NCI-H82 treated with DMSO at 0.1 percent for 48 hours (cell line): ENCODE results near the gene GPS1.

ENCODE experiments used
- DNase-seq: peaks from one replicate; lab custom pipeline; 2025; ENCODE audit not compliant: unreplicated experiment; lab: John Stamatoyannopoulos, UW

GPS1 gene

DNA sequence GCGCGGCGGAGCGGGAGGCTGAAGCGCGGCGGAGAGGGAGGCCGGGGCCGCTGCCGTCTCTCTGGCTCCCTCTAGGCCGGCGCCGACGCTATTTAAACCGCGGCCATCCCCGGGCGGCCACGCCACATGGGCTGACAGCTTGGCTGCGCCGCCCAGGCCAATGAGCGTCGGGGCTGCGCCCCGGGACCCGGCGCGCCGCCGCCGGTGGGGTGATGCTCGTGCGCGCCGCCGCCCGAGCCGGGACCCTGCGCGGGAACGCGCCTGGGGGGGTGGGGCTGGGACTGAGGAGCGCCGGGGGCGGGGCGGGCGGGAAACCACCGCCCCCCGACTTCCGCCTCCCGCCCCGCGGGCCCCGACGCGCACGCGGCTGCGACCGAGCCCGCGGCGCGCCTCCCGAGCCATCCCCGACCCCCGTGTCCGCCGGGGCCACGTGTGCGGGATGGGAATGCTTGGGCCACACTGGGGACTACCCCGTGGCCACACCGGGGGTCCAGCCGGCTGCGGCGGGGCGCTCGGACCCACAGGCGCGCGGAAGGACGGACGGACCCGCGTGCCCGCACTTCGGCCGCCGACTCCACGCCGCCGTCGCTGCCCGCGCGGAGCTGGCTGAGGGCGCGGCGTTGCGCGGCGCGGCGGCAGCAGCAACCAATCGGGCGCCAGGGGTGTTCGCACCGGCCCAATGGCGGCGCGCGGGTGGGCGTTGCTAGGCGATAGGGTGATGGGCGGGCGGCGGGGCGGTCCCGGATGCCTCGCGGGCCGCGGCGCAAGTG lies 46.7 kb downstream of the GPS1 start, which contains the start of gene FASN:
Gene FASN (minus strand): TSS at position 68 of the 770 bp plus-strand sequence. CDS start 1,791 bp downstream, outside the sequence.
- DNase-seq = peak; percentile 80

DNA sequence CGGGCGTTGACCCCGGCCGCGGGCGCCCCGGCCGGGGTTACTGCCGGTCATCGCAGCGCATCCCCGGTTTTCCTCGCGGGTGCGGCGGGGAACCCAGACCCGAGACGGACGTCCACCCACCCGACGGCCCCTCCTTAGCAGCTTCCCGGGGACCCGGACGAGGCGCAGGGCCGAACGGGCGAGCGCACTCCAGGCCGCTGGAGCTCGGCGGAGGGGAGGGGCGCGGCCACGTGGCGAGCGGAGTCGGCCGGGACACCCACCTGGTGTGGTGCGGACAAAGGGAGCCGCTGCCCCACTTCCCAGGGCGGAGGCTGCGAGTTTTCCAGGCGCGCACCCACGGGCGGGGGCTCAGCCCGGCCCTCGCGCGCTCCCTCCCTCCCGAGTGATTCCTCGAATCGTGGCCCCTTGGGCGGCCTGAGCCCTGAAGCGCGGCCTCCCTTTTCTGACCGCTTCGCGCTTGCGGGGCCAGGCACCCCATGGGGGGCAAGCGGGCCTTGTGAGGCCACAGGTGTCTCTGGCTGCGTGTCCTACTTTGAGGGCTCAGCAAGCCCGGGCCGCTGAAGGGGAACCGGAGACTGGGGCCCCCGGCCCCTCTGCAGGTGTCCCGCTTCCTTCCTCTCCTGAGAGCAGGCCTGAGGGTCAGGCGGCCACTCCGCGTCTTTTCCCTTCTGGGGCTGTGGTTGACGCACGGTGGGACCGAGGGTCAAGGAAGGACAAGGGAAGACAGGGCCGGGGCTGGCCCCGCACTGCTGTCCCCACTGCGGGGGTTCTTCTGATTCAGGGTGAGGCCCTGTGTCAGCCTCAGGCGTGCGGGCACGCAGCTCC lies 47.5 kb downstream of the GPS1 start:
- DNase-seq = no peak

DNA sequence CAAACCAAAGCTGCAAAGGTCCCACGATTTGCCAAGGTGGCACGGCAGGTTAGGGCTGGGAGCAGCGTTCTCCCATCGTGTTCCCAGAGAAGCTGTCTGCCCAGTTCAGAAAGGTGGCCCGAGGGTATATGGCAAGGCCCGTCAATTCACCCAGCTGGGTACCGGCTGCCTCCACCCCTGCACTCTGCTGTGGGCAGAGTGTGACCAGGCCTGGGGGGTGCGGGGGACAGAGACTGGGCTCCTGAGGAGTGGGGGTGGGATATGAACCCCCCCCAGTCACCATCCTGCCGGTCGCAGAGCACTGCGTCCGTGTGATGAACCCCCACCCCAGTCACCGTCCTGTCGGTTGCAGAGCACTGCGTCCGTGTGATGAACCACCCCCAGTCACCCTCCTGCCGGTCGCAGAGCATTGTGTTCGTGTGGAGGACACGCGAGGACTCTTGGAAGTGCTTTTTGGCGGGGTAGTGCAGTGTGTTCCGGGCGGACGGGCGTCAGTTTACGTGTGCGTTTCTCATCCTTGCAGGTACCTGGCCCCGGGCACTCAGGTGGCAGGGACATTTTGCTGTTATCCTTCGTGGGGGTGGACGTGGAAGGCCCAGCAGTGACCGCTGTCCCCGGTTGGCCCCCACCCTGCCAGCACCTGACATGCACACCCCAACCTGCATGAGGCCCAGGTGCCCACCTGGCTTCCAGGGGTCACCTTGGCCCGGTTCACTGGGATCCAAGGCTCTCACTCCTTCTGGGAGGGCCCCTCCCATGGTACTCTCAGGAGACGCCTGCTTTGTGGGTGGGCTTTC lies 49.0 kb downstream of the GPS1 start:
- DNase-seq = no peak

DNA sequence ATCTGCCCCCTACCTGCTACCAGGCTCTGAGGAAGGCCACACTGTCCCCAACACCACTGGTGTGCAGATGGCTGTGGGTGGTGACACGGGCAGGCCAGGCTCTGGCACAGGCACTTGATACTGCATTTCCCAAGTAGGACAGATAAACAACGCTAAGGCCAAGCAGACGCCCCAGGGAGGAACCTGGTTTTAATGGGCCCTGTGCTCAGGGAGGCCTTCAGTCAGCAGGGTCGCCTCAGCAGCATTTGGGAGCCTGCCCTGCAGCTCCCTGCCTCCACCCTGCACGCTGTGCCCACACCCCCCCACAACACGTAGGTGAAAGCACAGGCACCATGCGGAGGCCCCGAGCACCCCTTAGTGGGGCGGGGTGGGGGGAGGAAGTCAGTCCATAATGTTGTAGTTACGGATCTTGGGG lies 49.6 kb downstream of the GPS1 start:
- DNase-seq = no peak

DNA sequence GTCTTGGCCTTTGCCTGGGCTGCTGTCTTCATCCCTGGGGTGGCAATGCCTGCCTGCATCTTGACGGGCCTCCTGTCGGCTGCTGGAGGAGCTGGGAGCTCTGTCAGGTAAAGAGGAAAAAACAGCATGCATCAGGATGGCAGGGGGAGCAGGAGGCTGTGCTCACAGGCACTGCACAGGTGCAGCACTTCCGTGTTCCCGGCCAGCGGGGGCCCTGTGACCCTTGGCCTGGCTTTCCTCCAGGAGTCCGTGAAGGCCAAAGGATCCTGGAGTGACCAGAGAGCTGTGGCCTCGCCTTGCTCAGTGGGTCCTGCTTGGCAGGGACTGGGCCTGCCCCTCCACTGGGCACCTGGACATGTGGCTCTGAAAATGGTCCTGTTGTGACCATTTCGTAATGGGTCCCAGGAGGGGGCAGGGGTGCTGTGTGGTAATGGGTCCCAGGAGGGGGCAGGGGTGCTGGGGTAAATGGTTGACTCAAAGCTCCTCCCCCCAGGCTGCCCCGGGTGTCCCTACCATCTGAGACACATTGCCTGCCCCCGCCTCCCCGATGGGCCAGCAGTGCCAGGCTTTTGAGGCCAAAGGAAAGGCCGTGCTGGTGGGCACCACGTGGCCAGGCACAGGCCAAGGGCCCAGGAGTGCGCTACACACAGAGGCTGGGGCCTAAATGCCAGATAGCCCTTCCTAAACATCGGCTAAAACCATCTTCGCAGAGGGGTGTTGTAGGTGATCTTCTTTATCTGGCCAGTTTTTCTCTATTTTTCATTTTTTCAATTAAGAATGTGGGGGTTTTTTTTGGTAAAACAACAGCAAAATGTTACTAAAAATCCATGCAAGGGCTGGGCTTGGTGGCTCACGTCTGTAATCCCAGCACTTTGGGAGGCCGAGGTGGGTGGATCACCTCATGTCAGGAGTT lies 50.3 kb downstream of the GPS1 start:
- no peak for DNase-seq

DNA sequence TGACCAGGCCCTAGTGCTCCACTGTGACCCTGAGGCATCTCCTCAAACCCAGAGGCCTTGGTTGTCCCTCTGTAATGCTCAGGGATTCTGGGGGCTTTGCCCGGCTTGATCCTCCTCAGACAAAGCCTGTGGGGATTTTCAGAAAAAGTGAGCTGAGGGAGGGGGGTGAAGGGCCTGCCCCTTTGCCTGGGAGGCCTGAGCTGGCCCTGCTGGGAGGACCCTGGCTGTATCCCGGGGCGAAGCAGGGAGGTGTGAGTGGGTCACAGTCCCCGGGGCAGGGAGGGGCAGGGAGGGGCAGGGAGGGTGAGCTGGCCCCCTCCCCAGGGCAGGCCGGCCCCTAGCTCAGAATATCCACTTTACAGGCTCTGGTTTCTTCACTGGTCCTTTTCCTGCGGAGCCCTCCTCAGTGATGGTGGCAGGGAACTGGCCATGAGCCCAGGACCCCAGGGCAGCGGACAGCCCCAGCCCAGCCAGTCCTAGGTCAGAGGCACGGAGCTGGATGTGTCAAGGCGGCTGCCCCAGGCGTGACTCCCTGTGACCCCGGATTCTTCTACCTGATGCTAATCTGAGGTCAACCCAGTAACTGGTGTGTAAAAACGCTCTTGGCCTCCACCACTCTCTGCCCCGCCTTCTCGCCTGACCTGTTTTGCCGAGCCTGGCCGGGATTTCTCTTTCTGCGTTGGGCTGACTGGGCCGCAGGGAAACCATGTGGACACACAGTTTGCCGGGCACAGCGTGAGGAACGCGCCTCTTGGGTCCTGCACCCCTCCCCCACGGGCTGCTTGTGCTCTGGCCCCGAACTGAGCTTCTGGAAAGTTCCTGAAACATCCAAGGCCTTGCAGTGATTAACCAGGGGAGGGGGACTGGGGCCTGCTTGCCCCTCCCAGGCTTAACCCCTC lies 52.1 kb downstream of the GPS1 start:
- DNase-seq = peak; percentile 50

DNA sequence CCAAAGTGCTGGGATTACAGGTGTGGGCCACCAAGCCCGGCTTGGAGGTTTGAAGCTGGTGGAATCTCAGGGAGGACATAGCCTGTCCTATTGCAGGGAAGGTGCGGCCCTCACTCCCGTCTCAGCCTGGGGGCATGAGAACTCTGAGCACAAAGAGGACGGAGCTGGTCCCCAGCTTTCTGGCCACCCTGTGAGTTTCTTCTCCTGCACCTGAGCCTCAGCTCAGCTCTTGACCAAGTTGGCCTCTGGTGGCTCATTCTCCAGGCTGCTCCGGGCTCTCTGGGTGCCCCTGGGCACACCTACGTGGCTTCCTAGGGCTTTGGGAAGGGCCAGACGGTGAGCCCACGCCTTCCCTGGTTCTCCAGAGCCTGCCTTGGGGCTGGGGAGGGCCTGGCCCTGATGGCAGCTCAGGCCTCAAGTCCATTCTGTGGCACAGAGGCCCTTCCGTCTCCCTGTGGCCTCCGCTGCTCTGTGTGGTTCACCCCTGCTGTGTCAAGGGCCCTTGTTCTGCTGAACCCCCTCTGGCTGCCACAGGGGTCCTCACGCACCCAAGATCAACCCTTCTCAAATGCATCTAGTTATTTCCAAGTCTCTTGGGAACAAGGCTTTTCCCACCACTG lies 53.2 kb downstream of the GPS1 start:
- no peak for DNase-seq

DNA sequence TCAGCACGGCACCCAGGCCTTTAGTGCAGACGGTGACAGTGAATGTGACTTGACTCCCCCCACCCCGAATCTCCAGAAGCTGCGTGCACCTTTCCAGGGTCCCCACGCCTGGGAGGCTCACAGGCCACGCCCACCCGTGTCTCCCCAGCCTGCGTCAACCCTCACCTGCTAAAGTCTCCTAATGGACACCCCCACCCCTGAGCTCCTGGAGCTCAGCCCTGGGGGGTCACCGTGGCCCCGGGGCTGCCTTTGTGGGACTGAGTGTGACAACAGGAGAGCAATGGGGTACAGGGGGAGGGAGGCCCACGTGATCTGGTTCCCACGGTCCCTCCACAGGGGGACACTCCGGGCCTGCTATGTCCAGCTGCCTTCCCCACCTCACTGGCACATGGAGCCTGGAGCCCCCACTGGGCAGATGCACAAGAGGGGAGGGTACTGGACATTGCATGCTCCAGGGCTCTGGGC lies 53.8 kb downstream of the GPS1 start:
- DNase-seq = no peak

DNA sequence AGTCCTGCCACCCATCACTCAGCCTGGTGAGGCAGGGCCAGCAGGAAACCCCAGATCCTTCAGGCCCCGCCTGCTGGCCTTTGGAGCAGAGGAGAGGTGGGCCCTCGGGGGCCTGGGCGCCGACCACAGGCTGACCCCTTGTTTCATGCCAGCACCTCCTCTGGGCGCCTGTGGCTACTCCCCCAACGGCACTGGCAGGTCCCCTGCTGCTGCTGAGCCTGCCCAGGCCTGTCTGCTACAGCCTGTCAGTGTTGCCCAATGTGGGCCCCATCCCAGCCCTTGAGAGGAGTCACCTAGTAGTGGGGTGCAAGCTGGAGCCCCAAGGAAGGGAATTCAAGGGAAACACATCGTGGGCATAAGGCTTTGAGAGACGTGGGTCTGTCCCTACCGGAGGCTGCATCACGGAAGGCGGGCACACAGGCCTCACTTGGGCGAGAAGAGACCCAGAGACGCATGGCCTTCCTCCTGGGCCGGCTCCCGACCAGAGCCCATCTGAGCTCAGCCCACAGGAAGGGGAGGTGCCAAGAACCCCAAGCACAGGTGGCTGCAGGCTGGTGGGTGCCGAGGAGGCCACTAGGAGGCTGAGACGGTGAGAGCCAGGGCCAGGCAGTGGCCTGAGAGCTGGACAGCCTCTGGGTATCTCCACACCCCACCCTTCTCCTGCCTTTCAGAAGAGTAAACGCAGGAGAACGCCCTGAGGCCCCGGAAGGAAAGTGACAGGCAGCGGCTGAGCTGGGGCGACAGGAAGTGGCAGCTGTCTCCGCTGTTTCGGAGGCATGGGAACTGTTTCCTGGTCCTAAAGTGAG lies 54.4 kb downstream of the GPS1 start:
- no peak for DNase-seq

DNA sequence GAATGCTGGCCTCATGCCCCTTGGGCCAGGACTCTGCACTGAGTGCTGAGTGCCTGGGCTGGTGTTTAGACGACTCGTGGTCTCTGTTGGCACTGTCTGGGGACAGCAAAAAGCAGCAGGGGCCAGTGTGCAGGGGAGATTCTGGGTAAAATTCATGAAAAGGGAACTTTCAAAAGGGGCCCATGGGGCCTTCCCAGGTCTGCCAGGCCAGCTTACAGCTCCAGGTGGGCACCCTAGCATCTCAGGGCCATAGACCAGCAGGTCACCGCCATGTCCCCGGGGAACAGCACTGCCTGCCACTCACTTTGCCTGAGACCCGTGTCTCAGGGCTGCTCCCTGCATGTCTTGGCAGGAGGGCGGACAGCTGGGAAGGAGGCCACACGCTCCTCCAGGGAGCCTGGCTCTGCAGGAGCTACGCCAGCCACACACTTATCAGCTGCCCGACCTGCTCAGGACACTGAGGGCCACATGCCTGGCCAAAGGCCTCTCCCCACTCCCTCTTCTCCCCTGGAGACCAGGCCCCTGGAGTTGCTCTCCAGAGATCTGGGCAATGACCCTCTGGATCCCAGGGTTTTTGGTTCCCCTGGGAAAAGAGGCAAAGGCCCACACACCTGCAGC lies 55.1 kb downstream of the GPS1 start:
- DNase-seq = no peak
